ENCODE measurements around the gene MTMR4.

DNA sequence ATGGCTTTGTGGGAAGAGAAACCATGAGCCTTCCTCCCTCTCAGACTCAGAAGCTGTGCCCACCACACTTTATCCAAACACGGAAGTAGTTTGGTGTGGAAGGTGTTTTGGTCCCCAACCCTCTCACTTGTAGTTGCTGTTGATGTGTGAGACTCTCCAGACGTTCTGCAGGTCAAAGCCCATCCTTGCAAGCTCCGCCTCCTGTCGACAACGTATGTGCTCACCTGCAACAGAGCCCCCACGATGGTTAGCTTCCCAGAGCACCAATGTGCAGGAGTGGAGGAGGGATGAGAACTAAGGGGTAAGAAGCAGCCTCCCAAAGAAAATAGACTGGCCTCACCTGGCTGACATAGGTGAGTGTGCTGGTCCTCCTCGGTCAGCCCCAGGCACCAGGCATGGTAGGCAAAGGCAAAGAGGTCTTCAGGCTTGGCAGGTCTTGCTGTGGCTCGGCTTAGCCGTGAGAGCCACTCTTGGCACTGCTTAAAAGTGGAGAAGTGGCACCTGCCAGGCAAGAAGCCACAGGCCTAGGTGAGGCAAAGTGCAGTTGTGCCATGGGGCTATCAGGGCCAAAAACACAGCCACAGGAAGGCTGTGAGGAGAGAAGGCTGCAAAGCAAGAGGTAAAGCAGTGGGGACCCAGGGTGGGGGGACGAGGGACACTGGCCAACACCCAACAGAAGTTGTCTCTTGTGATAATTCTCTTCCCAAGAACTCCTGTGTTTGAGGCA is 5.9 kb downstream of the MTMR4 start:
- TF ChIP-seq POLR2A (IDR thresholded peaks at IDR 0.05) (no peak), CTCF (IDR thresholded peaks at IDR 0.05) (no peak)

Measured in testis (tissue), 2 donors.